GM12878 (cell line): ENCODE measurements around the gene TOMM22. TPM values are rescaled to one million over a fixed set of nuclear protein-coding genes. Genes with fewer than 3 reads are reported as not detected.

ENCODE experiments used
- ATAC-seq: fragments of 200-7000 bp; cut with Tn5 transposase; 3 replicates; pipeline ENCODE4 v1.9.1; 2020; ENCODE audit warnings: mild to moderate bottlenecking, moderate library complexity
- BruUV-seq: library from RNA; stranded (reverse); fragments of 400-500 nt; replicated peaks from 2 replicates; lab custom pipeline; 2021; lab: Mats Ljungman, UMichigan
- CTCF ChIA-PET: fragments of 300-600 bp; sonication (Branson Sonifier 250); formaldehyde crosslinking; extraction: SDS; loops from one replicate; lab custom pipeline; 2021; ENCODE audit warnings: inconsistent platforms; lab: Yijun Ruan, JAX
- POLR2A ChIA-PET: fragments of 350-600 bp; formaldehyde crosslinking; extraction: SDS; loops from one replicate; lab custom pipeline; 2021; ENCODE audit warnings: inconsistent platforms; lab: Charles Lee
- RAD21 ChIA-PET: fragments of 300-600 bp; sonication (Branson Sonifier 250); formaldehyde crosslinking; loops from one replicate; lab custom pipeline; 2023; ENCODE audit warnings: antibody characterized with exemption; ENCODE audit not compliant: unreplicated experiment; lab: Charles Lee
- SMC1A ChIA-PET: fragments of 300-600 bp; sonication (Branson Sonifier 250); formaldehyde crosslinking; loops from one replicate; lab custom pipeline; 2023; ENCODE audit not compliant: unreplicated experiment, uncharacterized antibody; lab: Charles Lee
- DNase-seq: peaks from one replicate; pipeline ENCODE4 v3.0.0-alpha.2; 2011; ENCODE audit warnings: low read depth, low spot score
- FAIRE-seq: peaks from 3 replicates; lab custom pipeline; 2011; peaks lifted over from hg19 to GRCh38; lab: Jason Lieb, UNC
- H2AFZ ChIP-seq: 2 replicates; pipeline ENCODE4 v1.6.0; 2011; ENCODE audit warnings: low read depth, low read length, control low read depth; ENCODE audit not compliant: control insufficient read depth
- H3K27ac ChIP-seq: 2 replicates; pipeline ENCODE4 v1.5.1; 2011; ENCODE audit warnings: control low read depth; ENCODE audit not compliant: control insufficient read depth, insufficient read depth
- H3K27me3 ChIP-seq, 2 experiments: replicated peaks in 1 of 2; 2 replicates each; pipeline versions ENCODE4 v1.6.0 to v1.6.1; 2011; ENCODE audit warnings: low read length in 1 of 2; ENCODE audit not compliant: control insufficient read depth in 2 of 2, insufficient read depth in 2 of 2
- H3K36me3 ChIP-seq, 2 experiments: 2 replicates each; pipeline ENCODE4 v1.5.1; 2011; ENCODE audit warnings: low read length in 1 of 2; ENCODE audit not compliant: control insufficient read depth in 2 of 2, insufficient read depth in 2 of 2
- H3K4me1 ChIP-seq: 2 replicates; pipeline ENCODE4 v1.6.1; 2011; ENCODE audit warnings: mild to moderate bottlenecking, low read length, moderate library complexity, mixed read lengths; ENCODE audit not compliant: control insufficient read depth, insufficient read depth
- H3K4me2 ChIP-seq: 2 replicates; pipeline ENCODE4 v1.6.0; 2011; ENCODE audit warnings: control low read depth; ENCODE audit not compliant: control insufficient read depth, insufficient read depth
- H3K4me3 ChIP-seq: fragments of 200-600 bp; sonication (generic); 2 replicates; pipeline ENCODE4 v1.5.1; 2016
- H3K79me2 ChIP-seq: 2 replicates; pipeline ENCODE4 v1.6.0; 2011; ENCODE audit warnings: low read length; ENCODE audit not compliant: control insufficient read depth, insufficient read depth
- H3K9ac ChIP-seq: 2 replicates; pipeline ENCODE4 v1.8.0; 2011; ENCODE audit warnings: low read length, control low read depth, mixed read lengths; ENCODE audit not compliant: control insufficient read depth, insufficient read depth
- H3K9me3 ChIP-seq: replicated peaks from 3 replicates; pipeline ENCODE4 v1.5.1; 2011; ENCODE audit warnings: mild to moderate bottlenecking, low read length; ENCODE audit not compliant: control insufficient read depth, insufficient read depth
- H4K20me1 ChIP-seq: 2 replicates; pipeline ENCODE4 v1.6.0; 2011; ENCODE audit not compliant: control insufficient read depth, insufficient read depth
- BHLHE40 ChIP-seq, 2 experiments: fragments of 450-650 bp in 1 of 2; IDR thresholded peaks; 2 replicates each; pipeline ENCODE4 v1.6.1; 2011 to 2017; ENCODE audit warnings: low read depth in 2 of 2, borderline replicate concordance in 1 of 2, improper control_type of control experiment in 1 of 2, low read length in 1 of 2, mild to moderate bottlenecking in 1 of 2
- CHD2 ChIP-seq: IDR thresholded peaks from 2 replicates; pipeline ENCODE4 v1.6.1; 2011; ENCODE audit warnings: low read depth, low read length, improper control_type of control experiment, borderline replicate concordance
- CTCF ChIP-seq, 3 experiments: IDR thresholded peaks in 2 of 3; conservative IDR thresholded peaks in 1 of 3; 2 replicates each; pipeline ENCODE4 v1.5.1; 2011; ENCODE audit warnings: low read depth in 3 of 3, low read length in 3 of 3, mild to moderate bottlenecking in 3 of 3, control low read depth in 2 of 3, moderate library complexity in 2 of 3, inconsistent platforms in 1 of 3, mixed read lengths in 1 of 3; ENCODE audit not compliant: control insufficient read depth in 2 of 3, insufficient read depth in 1 of 3; ENCODE audit errors: extremely low read depth in 1 of 3
- EZH2 ChIP-seq: IDR thresholded peaks from 2 replicates; pipeline ENCODE4 v1.6.1; 2012; ENCODE audit warnings: low read depth, mild to moderate bottlenecking, control low read depth, inconsistent platforms, low read length, borderline replicate concordance; ENCODE audit not compliant: control insufficient read depth
- GATAD2B ChIP-seq: fragments of 450-650 bp; conservative IDR thresholded peaks from 2 replicates; pipeline ENCODE4 v1.6.1; 2017; ENCODE audit warnings: low read depth, mild to moderate bottlenecking, moderate library complexity
- HDAC6 ChIP-seq: fragments of 200-600 bp; sonication (generic); IDR thresholded peaks from one replicate; pipeline ENCODE4 v1.8.0; 2017; ENCODE audit warnings: antibody characterized with exemption; ENCODE audit not compliant: unreplicated experiment
- IKZF1 ChIP-seq: fragments of 450-650 bp; conservative IDR thresholded peaks from 2 replicates; pipeline ENCODE4 v1.6.1; 2017; ENCODE audit warnings: antibody characterized with exemption, mild to moderate bottlenecking
- IKZF2 ChIP-seq, 2 experiments: fragments of 450-650 bp; IDR thresholded peaks; 2 replicates each; pipeline ENCODE4 v1.6.1; 2017; ENCODE audit warnings: mild to moderate bottlenecking in 2 of 2, moderate library complexity in 2 of 2
- MEF2B ChIP-seq: fragments of 450-650 bp; IDR thresholded peaks from 2 replicates; pipeline ENCODE4 v1.6.1; 2018; ENCODE audit warnings: mild to moderate bottlenecking, moderate library complexity; ENCODE audit not compliant: partially characterized antibody, poor library complexity, severe bottlenecking
- NBN ChIP-seq: fragments of 450-650 bp; IDR thresholded peaks from 2 replicates; pipeline ENCODE4 v1.6.1; 2016
- NR2F1 ChIP-seq: fragments of 450-650 bp; conservative IDR thresholded peaks from 2 replicates; pipeline ENCODE4 v1.6.1; 2017; ENCODE audit warnings: mild to moderate bottlenecking
- RELA ChIP-seq: fragments of 450-650 bp; IDR thresholded peaks from 2 replicates; pipeline ENCODE4 v1.8.0; 2014; ENCODE audit warnings: borderline replicate concordance; ENCODE audit not compliant: partially characterized antibody
- SP1 ChIP-seq: IDR thresholded peaks from one replicate; pipeline ENCODE4 v1.6.1; 2011; ENCODE audit warnings: low read depth, low read length
- ZNF384 ChIP-seq: IDR thresholded peaks from 2 replicates; pipeline ENCODE4 v1.6.1; 2012; ENCODE audit warnings: low read depth, mild to moderate bottlenecking, low read length, improper control_type of control experiment, borderline replicate concordance
- WGBS: methylation state at CpG from one replicate; pipeline ENCODE4 v1.1.6; 2016; ENCODE audit warnings: low lambda C conversion rate; ENCODE audit not compliant: insufficient replicate concordance, insufficient coverage; ENCODE audit errors: missing lambda C conversion rate; 5-methylcytosine and 5-hydroxymethylcytosine counted together
- in situ Hi-C: fragments of 300-500 bp; cut with MboI; formaldehyde crosslinking; loops from 9 replicates; pipeline ENCODE4 v1.14.3; 2018; ENCODE audit warnings: mixed read lengths
- intact Hi-C: fragments of 100-400 bp; cut with micrococcal nuclease; formaldehyde crosslinking; loops from one replicate; pipeline ENCODE4 v1.14.2; 2022; ENCODE audit not compliant: unreplicated experiment
- polyA plus RNA-seq, 11 experiments: library from polyadenylated mRNA; depleted of rRNA in 4 of 11; unstranded in 6 of 11; stranded (reverse) in 5 of 11; fragments of >200 nt; fragmentation: Nextera tagmentation in 4 of 11; fragmentation: Illumina TruSeq in 1 of 11; extraction: Ambion mirVana in 4 of 11; extraction: Trizol in 1 of 11; gene quantifications; 1 replicate in 1 of 11; 2 replicates in 10 of 11; pipeline versions ENCODE4 v1.2.1 to v1.2.3, GENCODE V29; 2011 to 2016; ENCODE audit warnings: inconsistent platforms in 2 of 11, missing spikeins in 2 of 11, low read depth in 1 of 11
- total RNA-seq, 4 experiments: library from RNA; depleted of rRNA in 3 of 4; stranded (reverse); fragments of >200 nt in 3 of 4; fragmentation: Illumina TruSeq in 1 of 4; extraction: Trizol in 1 of 4; gene quantifications; 2 replicates each; pipeline versions ENCODE4 v1.2.1 to v1.2.3, GENCODE V29; 2013 to 2021

TOMM22 gene
- total and polyA plus RNA-seq, 10 of the 15 experiments (the other 5 are each of a cell fraction or from before 2014, with no cell fraction given), result 37.6 to 197 (median 94.9) TPM

DNA sequence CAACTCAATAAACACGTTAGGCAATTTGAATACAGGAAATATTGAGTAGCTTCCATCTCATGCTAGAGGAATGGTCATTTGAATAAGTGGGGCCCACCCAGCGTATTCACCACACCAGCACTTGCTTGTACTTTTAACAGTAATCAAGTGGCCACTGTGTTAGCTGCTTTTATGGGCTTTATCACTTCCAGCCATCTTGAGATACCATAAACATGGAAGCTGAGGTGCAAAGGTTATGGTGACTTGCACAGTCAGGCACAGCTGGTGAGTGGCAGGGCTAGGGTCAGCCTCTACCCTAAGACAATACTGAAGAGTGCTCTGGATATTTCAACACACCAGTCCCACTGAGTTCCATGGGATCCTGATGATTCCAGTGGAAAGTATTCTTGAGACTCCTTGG is 12.3 kb downstream of the TOMM22 start (continued):
- no peak for TF ChIP-seq GATAD2B
- TF ChIP-seq RELA, result no peak
- no peak for TF ChIP-seq ZNF384
- TF ChIP-seq CHD2, result no peak
- TF ChIP-seq IKZF2 (IDR thresholded peaks at IDR 0.05), result no peak
- TF ChIP-seq HDAC6, result no peak
- TF ChIP-seq NBN, result no peak
- no peak for TF ChIP-seq CTCF (IDR thresholded peaks at IDR 0.05 in 2 of 3, conservative IDR thresholded peaks at IDR 0.05 in 1 of 3; ENCODE audit: control insufficient read depth in 2 of 3, extremely low read depth in 1 of 3, insufficient read depth in 1 of 3, low read depth in 3 of 3, low read length in 3 of 3)
- TF ChIP-seq, all 136 proteins: peak for 0

DNA sequence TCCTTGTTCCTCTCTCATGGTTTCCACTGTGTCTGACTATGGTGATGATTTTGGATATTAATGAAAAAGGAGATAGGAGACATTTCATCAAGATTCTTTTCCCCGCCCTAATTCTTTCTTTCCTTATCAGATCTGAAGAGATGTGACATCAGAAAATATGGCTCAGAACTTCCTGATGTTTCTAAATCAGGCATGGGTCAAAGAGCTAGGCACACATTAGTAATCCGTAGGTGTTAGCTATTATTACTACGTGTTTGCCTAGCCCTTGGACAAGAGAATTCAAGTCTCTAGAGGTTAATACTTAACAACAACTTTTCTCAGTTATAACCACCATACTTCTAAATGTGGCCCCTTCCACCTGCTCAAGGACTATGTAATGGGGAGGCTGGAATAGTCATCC is 13.2 kb downstream of the TOMM22 start:
- DNase-seq, result no peak
- ChIA-PET POLR2A (interaction anchor here (0.6 to 5.9 kb wide), 5 partner anchors 10 to 624 kb away, joined by 3 to 39 read pairs (median 6); partner anchors contain the start of genes GTPBP1, RPL3 and TOMM22), RAD21 (interaction anchor here (0.7 to 5.3 kb wide), 4 partner anchors 11 to 342 kb away, joined by 3 to 30 read pairs (median 8); partner anchors contain the start of genes GTPBP1 and TOMM22), SMC1A (interaction anchor here (6.3 to 7.6 kb wide), 2 partner anchors 12 to 13 kb away, joined by 43 to 54 read pairs; partner anchors contain the start of genes GTPBP1 and TOMM22), CTCF (no interaction called here)
- no peaks in the 10 kb centered on the region for H3K9me3 ChIP-seq
- TF ChIP-seq NR2F1, result peak; percentile 59
- peak in 1 of 2 experiments; percentile 11; a peak in 2 of 4 replicates for TF ChIP-seq IKZF2 (IDR thresholded peaks at IDR 0.05)
- no peak for TF ChIP-seq EZH2
- peak; percentile 40 for TF ChIP-seq IKZF1
- TF ChIP-seq SP1, result no peak
- 0 out of 4 replicates have a peak, but pooled peaks of 1 of the 2 experiments have one; percentile 14 for TF ChIP-seq BHLHE40 (IDR thresholded peaks at IDR 0.05; ENCODE audit: borderline replicate concordance in 1 of 2, low read depth in 2 of 2, low read length in 1 of 2)
- TF ChIP-seq MEF2B, result peak; percentile 53
- in situ Hi-C loops, result no loop called here
- H3K27me3 ChIP-seq, result no peaks in the 10 kb centered on the region
- H2AFZ ChIP-seq, result no peak overlapping the region
- peak overlapping the region; percentile 28; the same call in 1 of the 2 replicates for H3K4me2 ChIP-seq
- no peak overlapping the region for H3K4me3 ChIP-seq
- ATAC-seq, result peak; percentile 25
- no TSS peak for BruUV-seq
- 0 out of 4 replicates have a peak, but pooled peaks cover 0 to 7% of the 10 kb centered on the region in 2 experiments for H3K36me3 ChIP-seq
- H3K79me2 ChIP-seq, result peaks cover 49% of the 10 kb centered on the region
- H3K9ac ChIP-seq, result no peak overlapping the region
- intact Hi-C loops, result no loop called here
- H4K20me1 ChIP-seq, result no peaks in the 10 kb centered on the region
- no peak overlapping the region for H3K27ac ChIP-seq
- H3K4me1 ChIP-seq, result peaks cover 4% of the 10 kb centered on the region
- FAIRE-seq, result no peak
- WGBS, result 95% methylated on average over 3 of the region's 3 CpGs
